ENCODE results near the gene ADM. TPM values are rescaled to one million over a fixed set of nuclear protein-coding genes. Genes with fewer than 3 reads are reported as not detected.

ADM gene
- total and polyA plus RNA-seq, 12 donors, result 3.6 to 55.7 (median 15.8) TPM

- TF ChIP-seq, protein P1, sequence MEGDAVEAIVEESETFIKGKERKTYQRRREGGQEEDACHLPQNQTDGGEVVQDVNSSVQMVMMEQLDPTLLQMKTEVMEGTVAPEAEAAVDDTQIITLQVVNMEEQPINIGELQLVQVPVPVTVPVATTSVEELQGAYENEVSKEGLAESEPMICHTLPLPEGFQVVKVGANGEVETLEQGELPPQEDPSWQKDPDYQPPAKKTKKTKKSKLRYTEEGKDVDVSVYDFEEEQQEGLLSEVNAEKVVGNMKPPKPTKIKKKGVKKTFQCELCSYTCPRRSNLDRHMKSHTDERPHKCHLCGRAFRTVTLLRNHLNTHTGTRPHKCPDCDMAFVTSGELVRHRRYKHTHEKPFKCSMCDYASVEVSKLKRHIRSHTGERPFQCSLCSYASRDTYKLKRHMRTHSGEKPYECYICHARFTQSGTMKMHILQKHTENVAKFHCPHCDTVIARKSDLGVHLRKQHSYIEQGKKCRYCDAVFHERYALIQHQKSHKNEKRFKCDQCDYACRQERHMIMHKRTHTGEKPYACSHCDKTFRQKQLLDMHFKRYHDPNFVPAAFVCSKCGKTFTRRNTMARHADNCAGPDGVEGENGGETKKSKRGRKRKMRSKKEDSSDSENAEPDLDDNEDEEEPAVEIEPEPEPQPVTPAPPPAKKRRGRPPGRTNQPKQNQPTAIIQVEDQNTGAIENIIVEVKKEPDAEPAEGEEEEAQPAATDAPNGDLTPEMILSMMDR (IDR thresholded peaks at IDR 0.05), result no peak
- TF ChIP-seq POLR2A (IDR thresholded peaks at IDR 0.05), result no peak
- peak in 4 of 7 donors; percentile 25 to 54 (median 34) for DNase-seq
- intact Hi-C loops (cut with DNase I), result no loop called here
- H3K27me3 ChIP-seq, result no peaks in the 10 kb centered on the region
- H3K9me3 ChIP-seq (replicated peaks in 1 of 3), result no peaks in the 10 kb centered on the region
- no peak overlapping the region for H3K4me3 ChIP-seq
- H3K4me1 ChIP-seq (replicated peaks in 1 of 2), result peaks cover 11 to 33% of the 10 kb centered on the region in 2 donors
- H3K36me3 ChIP-seq (replicated peaks in 1 of 2), result no peaks in the 10 kb centered on the region
- WGBS, 4 donors, result 74 to 84% (median 80%) methylated on average over 16 to 17 of the region's 17 CpGs
- peak overlapping the region in 2 of 5 donors; percentile 62 to 98 for H3K27ac ChIP-seq
Measured at GRCh38 chr11:10291801-10292638, 12.9 kb upstream of the ADM start.

GRCh38 chr11:10293423-10294289 lies 11.2 kb upstream of the ADM start, which contains the start of gene SBF2:
TSS of gene SBF2 (minus strand) at chr11:10294219. CDS start at chr11:10294069, 150 bp downstream.
- H3K4me1 ChIP-seq (replicated peaks in 1 of 2), result peaks cover 11 to 30% of the 10 kb centered on the region in 2 donors
- H3K9me3 ChIP-seq (replicated peaks in 1 of 3), result no peaks in the 10 kb centered on the region
- H3K4me3 ChIP-seq, result peak within 1 kb of the TSS; percentile 84 to 99 (median 86)
- intact Hi-C loops (cut with DNase I), result no loop called here
- no peaks in the 10 kb centered on the region for H3K27me3 ChIP-seq
- no peaks in the 10 kb centered on the region for H3K36me3 ChIP-seq (replicated peaks in 1 of 2)
- 1 to 4% (median 1%) methylated on average over 5 to 81 of the region's 81 CpGs for WGBS, 4 donors
- peak within 1 kb of the TSS; percentile 89 to 99 (median 98) for H3K27ac ChIP-seq
- peak; percentile 86 to 93 (median 88) for DNase-seq
- TF ChIP-seq POLR2A (IDR thresholded peaks at IDR 0.05), result peak; percentile 84 to 85
- TF ChIP-seq, protein P1 (IDR thresholded peaks at IDR 0.05), result no peak

- H3K27me3 ChIP-seq, result no peaks in the 10 kb centered on the region
- H3K4me3 ChIP-seq, result peak overlapping the region; percentile 84 to 99 (median 86)
- peaks cover 11 to 30% of the 10 kb centered on the region in 2 donors for H3K4me1 ChIP-seq (replicated peaks in 1 of 2)
- TF ChIP-seq, protein P1 (IDR thresholded peaks at IDR 0.05), result no peak
- no peak for TF ChIP-seq POLR2A (IDR thresholded peaks at IDR 0.05)
- intact Hi-C loops (cut with DNase I), result no loop called here
- 0 to 1% (median 1%) methylated on average over 8 to 45 of the region's 45 CpGs for WGBS, 4 donors
- peak overlapping the region; percentile 89 to 99 (median 98) for H3K27ac ChIP-seq
- H3K36me3 ChIP-seq (replicated peaks in 1 of 2), result no peaks in the 10 kb centered on the region
- H3K9me3 ChIP-seq (replicated peaks in 1 of 3), result no peaks in the 10 kb centered on the region
- DNase-seq, result peak in 6 of 7 donors; percentile 36 to 75 (median 53)
Measured at GRCh38 chr11:10294290-10294953, 10.5 kb upstream of the ADM start.
